ENCODE measurements around the gene REXO2. TPM values are rescaled to one million over a fixed set of nuclear protein-coding genes. Genes with fewer than 3 reads are reported as not detected.

Gene REXO2
- total and polyA plus RNA-seq, 10 donors = 46.4 to 118 (median 74.2) TPM

GRCh38 chr11:114440971-114441763 is 1.9 kb downstream of the REXO2 start:
- 65 to 81% (median 68%) methylated on average over 7 of the region's 7 CpGs for WGBS, 5 donors
- TF ChIP-seq POLR2AphosphoS5 (IDR thresholded peaks at IDR 0.05) (no peak), CTCF (IDR thresholded peaks at IDR 0.05 in 8 of 11, conservative IDR thresholded peaks at IDR 0.05 in 3 of 11) (no peak), POLR2A (IDR thresholded peaks at IDR 0.05) (no peak)

GRCh38 chr11:114441921-114442320 is 2.7 kb downstream of the REXO2 start:
- Histone ChIP-seq H3K36me3 (peaks cover 0 to 32% (median 10%) of the 10 kb centered on the region in 6 donors), H3K9me3 (no peaks in the 10 kb centered on the region), H3K27me3 (replicated peaks in 1 of 7) (no peaks in the 10 kb centered on the region), H3K4me1 (peaks cover 4 to 38% (median 32%) of the 10 kb centered on the region in 6 donors), H3K27ac (peak overlapping the region in 7 of 8 donors; percentile 21 to 90 (median 86)), H3K4me3 (peak overlapping the region in 1 of 8 donors; percentile 95)
- TF ChIP-seq POLR2A (IDR thresholded peaks at IDR 0.05) (no peak), POLR2AphosphoS5 (IDR thresholded peaks at IDR 0.05) (no peak), CTCF (IDR thresholded peaks at IDR 0.05 in 8 of 11, conservative IDR thresholded peaks at IDR 0.05 in 3 of 11) (no peak)
- no peak for DNase-seq
- WGBS, 5 donors = 54 to 84% (median 80%) methylated on average over 2 of the region's 2 CpGs
- intact Hi-C loops (cut with DNase I; ENCODE audit: low total_unique reads) = no loop called here

More at GRCh38 chr11:114440971-114441763, 1.9 kb downstream of the REXO2 start:
- Histone ChIP-seq H3K27me3 (replicated peaks in 1 of 7) (no peaks in the 10 kb centered on the region), H3K36me3 (peaks cover 0 to 26% (median 10%) of the 10 kb centered on the region in 6 donors), H3K4me3 (peak overlapping the region in 4 of 8 donors; percentile 80 to 95 (median 89)), H3K9me3 (no peaks in the 10 kb centered on the region), H3K4me1 (peaks cover 4 to 38% (median 32%) of the 10 kb centered on the region in 6 donors), H3K27ac (peak overlapping the region in 7 of 8 donors; percentile 21 to 90 (median 86))
- intact Hi-C loops (cut with DNase I; ENCODE audit: low total_unique reads) = no loop called here
- DNase-seq = no peak

GRCh38 chr11:114442536-114442935 is 3.3 kb downstream of the REXO2 start:
- intact Hi-C loops (cut with DNase I; ENCODE audit: low total_unique reads) = no loop called here
- Histone ChIP-seq H3K4me1 (peaks cover 4 to 38% (median 32%) of the 10 kb centered on the region in 6 donors), H3K36me3 (peaks cover 0 to 37% (median 10%) of the 10 kb centered on the region in 6 donors), H3K4me3 (no peak overlapping the region), H3K27ac (peak overlapping the region in 1 of 8 donors; percentile 90), H3K27me3 (replicated peaks in 1 of 7) (no peaks in the 10 kb centered on the region), H3K9me3 (no peaks in the 10 kb centered on the region)
- WGBS, 5 donors = 89 to 100% (median 95%) methylated on average over 1 of the region's 1 CpG
- no peak for DNase-seq
- no peak for TF ChIP-seq CTCF (IDR thresholded peaks at IDR 0.05 in 8 of 11, conservative IDR thresholded peaks at IDR 0.05 in 3 of 11)
- no peak for TF ChIP-seq POLR2A (IDR thresholded peaks at IDR 0.05)
- no peak for TF ChIP-seq POLR2AphosphoS5 (IDR thresholded peaks at IDR 0.05)

- intact Hi-C loops (cut with DNase I; ENCODE audit: low total_unique reads) = no loop called here
- no peaks in the 10 kb centered on the region for H3K9me3 ChIP-seq
- H3K27me3 ChIP-seq (replicated peaks in 1 of 7) = no peaks in the 10 kb centered on the region
- no peak overlapping the region for H3K4me3 ChIP-seq
- TF ChIP-seq POLR2A (IDR thresholded peaks at IDR 0.05) (no peak), CTCF (IDR thresholded peaks at IDR 0.05 in 8 of 11, conservative IDR thresholded peaks at IDR 0.05 in 3 of 11) (no peak), POLR2AphosphoS5 (IDR thresholded peaks at IDR 0.05) (no peak)
- peaks cover 0 to 4% (median 1%) of the 10 kb centered on the region in 6 donors for H3K4me1 ChIP-seq
- no peak for DNase-seq
- WGBS, 5 donors = 89 to 94% (median 92%) methylated on average over 2 of the region's 2 CpGs
- H3K27ac ChIP-seq = no peak overlapping the region
- peaks cover 3 to 84% (median 36%) of the 10 kb centered on the region in 6 donors for H3K36me3 ChIP-seq
These were observed 8.2 kb downstream of the REXO2 start for GRCh38 chr11:114447444-114447843.

All from spleen (tissue), 11 donors.